Kidney epithelial cell (primary cell): Measurements from ENCODE around the gene GRIN2D. TPM values are rescaled to one million over a fixed set of nuclear protein-coding genes. Genes with fewer than 3 reads are reported as not detected.

Source experiments
- DNase-seq: peaks from one replicate; pipeline ENCODE4 v3.0.0-alpha.2; 2010; ENCODE audit warnings: low read depth
- H3K27me3 ChIP-seq: 2 replicates; pipeline ENCODE4 v1.6.0; 2011; ENCODE audit warnings: low read length; ENCODE audit not compliant: control insufficient read depth, insufficient read depth
- H3K36me3 ChIP-seq: 2 replicates; pipeline ENCODE4 v1.5.1; 2011; ENCODE audit warnings: low read length; ENCODE audit not compliant: control insufficient read depth, insufficient read depth
- H3K4me3 ChIP-seq: 2 replicates; pipeline ENCODE4 v1.5.1; 2011; ENCODE audit warnings: low read depth, mild to moderate bottlenecking, control low read depth, low read length
- total RNA-seq: library from RNA; depleted of rRNA; stranded (reverse); fragments of >200 nt; gene quantifications from 2 replicates; pipeline ENCODE4 v1.2.3, GENCODE V29; 2015
- TF ChIP-seq, protein P1 (sequence below): IDR thresholded peaks from 2 replicates; pipeline ENCODE4 v1.5.1; 2011; ENCODE audit warnings: mild to moderate bottlenecking, moderate library complexity, low read length, control low read depth, inconsistent platforms; ENCODE audit not compliant: insufficient read depth, poor library complexity, severe bottlenecking

Gene GRIN2D
- total RNA-seq, 1 donor from 2014 or later: 0.63 TPM

DNA sequence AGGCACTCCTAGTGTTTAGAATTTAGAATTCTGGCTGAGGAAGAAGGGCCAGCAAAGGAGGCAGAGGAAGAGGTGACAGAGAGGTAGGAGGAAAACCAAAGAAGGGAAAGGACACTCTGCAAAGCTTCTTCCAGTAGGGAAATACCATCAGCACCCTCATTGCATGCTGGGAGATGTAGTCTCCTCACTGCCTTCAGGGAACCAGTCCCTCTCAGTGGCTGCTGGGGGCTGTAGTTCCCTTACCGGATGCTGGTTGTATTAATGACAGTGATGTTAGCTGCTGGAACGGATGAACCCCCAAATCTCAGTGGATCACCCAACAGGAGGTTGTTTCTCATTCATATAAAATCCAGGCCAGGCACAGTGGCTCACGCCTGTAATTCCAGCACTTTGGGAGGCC lies 10.1 kb downstream of the GRIN2D start:
- TF ChIP-seq, protein P1, sequence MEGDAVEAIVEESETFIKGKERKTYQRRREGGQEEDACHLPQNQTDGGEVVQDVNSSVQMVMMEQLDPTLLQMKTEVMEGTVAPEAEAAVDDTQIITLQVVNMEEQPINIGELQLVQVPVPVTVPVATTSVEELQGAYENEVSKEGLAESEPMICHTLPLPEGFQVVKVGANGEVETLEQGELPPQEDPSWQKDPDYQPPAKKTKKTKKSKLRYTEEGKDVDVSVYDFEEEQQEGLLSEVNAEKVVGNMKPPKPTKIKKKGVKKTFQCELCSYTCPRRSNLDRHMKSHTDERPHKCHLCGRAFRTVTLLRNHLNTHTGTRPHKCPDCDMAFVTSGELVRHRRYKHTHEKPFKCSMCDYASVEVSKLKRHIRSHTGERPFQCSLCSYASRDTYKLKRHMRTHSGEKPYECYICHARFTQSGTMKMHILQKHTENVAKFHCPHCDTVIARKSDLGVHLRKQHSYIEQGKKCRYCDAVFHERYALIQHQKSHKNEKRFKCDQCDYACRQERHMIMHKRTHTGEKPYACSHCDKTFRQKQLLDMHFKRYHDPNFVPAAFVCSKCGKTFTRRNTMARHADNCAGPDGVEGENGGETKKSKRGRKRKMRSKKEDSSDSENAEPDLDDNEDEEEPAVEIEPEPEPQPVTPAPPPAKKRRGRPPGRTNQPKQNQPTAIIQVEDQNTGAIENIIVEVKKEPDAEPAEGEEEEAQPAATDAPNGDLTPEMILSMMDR: no peak
- no peak for DNase-seq
- Histone ChIP-seq H3K36me3 (no peaks in the 10 kb centered on the region), H3K4me3 (no peak overlapping the region), H3K27me3 (no peaks in the 10 kb centered on the region)

GRCh38 chr19:48405010-48405659 lies 11.7 kb downstream of the GRIN2D start:
- TF ChIP-seq, protein P1: no peak

DNA sequence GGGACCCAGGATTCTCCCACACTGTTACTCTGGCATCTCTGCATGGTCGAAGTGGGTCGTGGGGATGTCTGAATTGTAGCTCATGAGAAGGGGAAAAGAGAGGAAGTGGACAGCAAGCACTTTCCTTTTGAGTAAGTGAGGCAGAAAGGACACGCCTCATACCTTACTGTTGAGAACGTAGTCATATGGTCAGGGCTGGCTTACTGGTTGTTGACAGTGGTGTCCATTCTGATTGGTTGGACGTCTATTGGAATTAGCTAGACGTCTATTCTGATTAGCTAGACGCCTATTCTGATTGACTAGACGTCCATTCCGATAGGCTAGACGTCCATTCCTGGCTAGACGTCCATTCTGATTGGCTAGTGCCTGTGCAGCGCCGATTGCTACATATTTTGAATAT lies 12.4 kb downstream of the GRIN2D start:
- no peaks in the 10 kb centered on the region for H3K36me3 ChIP-seq
- no peak for DNase-seq

More at GRCh38 chr19:48405010-48405659, 11.7 kb downstream of the GRIN2D start:
- no peak for DNase-seq
- no peak overlapping the region for H3K4me3 ChIP-seq
- no peaks in the 10 kb centered on the region for H3K27me3 ChIP-seq
- no peaks in the 10 kb centered on the region for H3K36me3 ChIP-seq

GRCh38 chr19:48413879-48414587 lies 20.6 kb downstream of the GRIN2D start:
- no peaks in the 10 kb centered on the region for H3K27me3 ChIP-seq
- H3K4me3 ChIP-seq: peak overlapping the region; percentile 15
- TF ChIP-seq, protein P1: no peak
- no peak for DNase-seq
- H3K36me3 ChIP-seq: no peaks in the 10 kb centered on the region

More for the DNA sequence above, 12.4 kb downstream of the GRIN2D start:
- TF ChIP-seq, protein P1: no peak
- H3K4me3 ChIP-seq: no peak overlapping the region
- no peaks in the 10 kb centered on the region for H3K27me3 ChIP-seq

GRCh38 chr19:48415395-48415794 lies 21.9 kb downstream of the GRIN2D start:
- Histone ChIP-seq H3K36me3 (no peaks in the 10 kb centered on the region), H3K4me3 (peak overlapping the region; percentile 42), H3K27me3 (no peaks in the 10 kb centered on the region)
- TF ChIP-seq, protein P1: no peak
- no peak for DNase-seq

DNA sequence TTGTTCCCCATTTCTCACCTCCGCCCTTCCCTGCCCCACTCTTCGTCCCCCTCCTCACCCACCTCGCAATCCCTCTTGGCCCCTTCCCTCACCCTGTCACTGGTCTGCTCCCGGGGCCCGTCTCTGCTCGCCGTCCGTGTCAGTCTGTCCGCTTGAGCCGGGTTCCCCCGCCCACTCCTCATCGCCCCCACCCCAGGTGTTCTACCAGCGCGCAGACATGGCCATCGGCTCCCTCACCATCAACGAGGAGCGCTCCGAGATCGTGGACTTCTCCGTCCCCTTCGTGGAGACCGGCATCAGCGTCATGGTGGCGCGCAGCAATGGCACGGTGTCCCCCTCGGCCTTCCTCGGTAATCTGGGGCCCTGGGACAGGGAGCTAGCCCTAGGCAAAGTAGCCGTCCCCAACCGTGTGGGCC lies 22.3 kb downstream of the GRIN2D start:
- H3K4me3 ChIP-seq: peak overlapping the region; percentile 42
- no peak for DNase-seq
- TF ChIP-seq, protein P1: no peak
- no peaks in the 10 kb centered on the region for H3K36me3 ChIP-seq
- H3K27me3 ChIP-seq: no peaks in the 10 kb centered on the region
